ENCODE data around the gene RNF112.

DNA sequence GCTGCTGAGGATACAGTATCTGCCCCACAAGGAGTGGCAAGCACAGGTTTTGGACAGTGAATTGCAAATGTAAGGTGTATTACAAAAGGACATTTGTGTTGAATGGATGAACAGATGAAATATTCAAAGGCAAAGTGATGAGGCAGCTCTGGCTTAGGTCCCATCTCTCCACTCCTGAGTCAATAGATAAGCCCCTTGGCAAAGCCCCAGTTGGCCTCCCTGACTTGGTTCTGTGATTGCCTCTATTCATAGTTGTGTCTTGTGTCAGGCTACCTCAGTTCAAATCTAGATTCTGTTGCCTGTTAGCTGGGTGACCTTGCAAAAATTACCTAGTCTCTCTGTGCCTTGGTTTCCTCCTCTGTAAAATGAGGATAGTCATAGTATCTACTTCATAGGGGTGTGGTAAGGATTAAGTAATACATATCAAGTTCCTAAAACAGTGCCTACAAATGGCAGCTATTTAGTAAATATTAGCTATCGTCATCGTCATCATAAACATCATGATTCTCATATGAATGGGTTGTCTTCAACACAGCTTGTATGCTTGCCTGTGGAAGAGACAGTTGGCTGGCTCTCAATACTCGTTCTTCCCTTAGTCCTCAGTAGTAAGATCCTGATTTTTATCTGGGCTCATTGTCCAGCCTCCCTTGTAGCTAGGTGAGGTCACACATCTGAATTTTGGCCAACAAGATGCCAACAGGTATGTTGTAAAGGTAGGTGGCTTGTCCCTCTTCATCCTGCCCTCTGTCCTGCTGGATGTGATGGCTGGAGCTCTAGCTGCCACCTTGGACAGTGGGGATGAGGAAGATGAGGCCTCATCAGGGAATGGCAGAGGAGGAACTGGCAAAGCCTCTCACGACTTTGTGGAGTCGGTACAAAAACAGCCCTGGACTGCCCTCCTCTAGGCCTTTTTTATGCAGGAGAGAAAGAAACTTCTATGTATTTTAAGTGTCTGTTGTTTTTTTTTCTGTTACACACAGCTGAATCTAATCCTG, 21.9 kb upstream of the RNF112 start:
- TF ChIP-seq, protein P1, sequence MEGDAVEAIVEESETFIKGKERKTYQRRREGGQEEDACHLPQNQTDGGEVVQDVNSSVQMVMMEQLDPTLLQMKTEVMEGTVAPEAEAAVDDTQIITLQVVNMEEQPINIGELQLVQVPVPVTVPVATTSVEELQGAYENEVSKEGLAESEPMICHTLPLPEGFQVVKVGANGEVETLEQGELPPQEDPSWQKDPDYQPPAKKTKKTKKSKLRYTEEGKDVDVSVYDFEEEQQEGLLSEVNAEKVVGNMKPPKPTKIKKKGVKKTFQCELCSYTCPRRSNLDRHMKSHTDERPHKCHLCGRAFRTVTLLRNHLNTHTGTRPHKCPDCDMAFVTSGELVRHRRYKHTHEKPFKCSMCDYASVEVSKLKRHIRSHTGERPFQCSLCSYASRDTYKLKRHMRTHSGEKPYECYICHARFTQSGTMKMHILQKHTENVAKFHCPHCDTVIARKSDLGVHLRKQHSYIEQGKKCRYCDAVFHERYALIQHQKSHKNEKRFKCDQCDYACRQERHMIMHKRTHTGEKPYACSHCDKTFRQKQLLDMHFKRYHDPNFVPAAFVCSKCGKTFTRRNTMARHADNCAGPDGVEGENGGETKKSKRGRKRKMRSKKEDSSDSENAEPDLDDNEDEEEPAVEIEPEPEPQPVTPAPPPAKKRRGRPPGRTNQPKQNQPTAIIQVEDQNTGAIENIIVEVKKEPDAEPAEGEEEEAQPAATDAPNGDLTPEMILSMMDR (IDR thresholded peaks at IDR 0.05), result no peak
- TF ChIP-seq POLR2A (IDR thresholded peaks at IDR 0.05) (no peak), EP300 (IDR thresholded peaks at IDR 0.05) (no peak)
